Activated naive CD4-positive, alpha-beta T cell treated with Interleukin-2 at 50 U/mL for 16 hours (primary cell): Measurements from ENCODE around the gene BCL2.

Source experiments
- DNase-seq: peaks from one replicate; pipeline ENCODE4 v3.0.0-alpha.2; 2020

BCL2 gene

GRCh38 chr18:63307551-63308200, 11.9 kb downstream of the BCL2 start:
- no peak for DNase-seq

GRCh38 chr18:63306819-63307550, 12.6 kb downstream of the BCL2 start:
- no peak for DNase-seq

- no peak for DNase-seq
Observed at GRCh38 chr18:63306249-63306648, 13.3 kb downstream of the BCL2 start.

GRCh38 chr18:63303547-63303946, 16.0 kb downstream of the BCL2 start:
- no peak for DNase-seq

- no peak for DNase-seq
Observed at GRCh38 chr18:63302636-63303405, 16.7 kb downstream of the BCL2 start.

GRCh38 chr18:63302220-63302619, 17.3 kb downstream of the BCL2 start:
- DNase-seq: no peak

- DNase-seq: no peak
Observed at GRCh38 chr18:63301434-63301833, 18.1 kb downstream of the BCL2 start.

GRCh38 chr18:63299837-63300745, 19.5 kb downstream of the BCL2 start:
- peak; percentile 43 for DNase-seq

GRCh38 chr18:63298400-63299365, 20.9 kb downstream of the BCL2 start:
- no peak for DNase-seq

- DNase-seq: no peak
Observed at GRCh38 chr18:63297687-63298399, 21.7 kb downstream of the BCL2 start.

GRCh38 chr18:63293935-63294334, 25.6 kb downstream of the BCL2 start:
- DNase-seq: no peak

GRCh38 chr18:63292831-63293683, 26.5 kb downstream of the BCL2 start:
- peak; percentile 13 for DNase-seq

- DNase-seq: no peak
Observed at GRCh38 chr18:63291278-63291677, 28.3 kb downstream of the BCL2 start.

GRCh38 chr18:63290821-63291200, 28.8 kb downstream of the BCL2 start:
- peak; percentile 51 for DNase-seq

GRCh38 chr18:63290166-63290820, 29.3 kb downstream of the BCL2 start:
- no peak for DNase-seq

- DNase-seq: no peak
Observed at GRCh38 chr18:63288311-63288710, 31.3 kb downstream of the BCL2 start.

- no peak for DNase-seq
Observed at GRCh38 chr18:63287691-63288220, 31.8 kb downstream of the BCL2 start.

GRCh38 chr18:63286926-63287325, 32.6 kb downstream of the BCL2 start:
- DNase-seq: no peak
